Karpas-422 (cell line): Measurements from ENCODE around the gene CCN2. TPM values are rescaled to one million over a fixed set of nuclear protein-coding genes. Genes with fewer than 3 reads are reported as not detected.

Experiments
- total RNA-seq: library from RNA; depleted of rRNA; stranded (reverse); fragments of >200 nt; shearing (Covaris generic); gene quantifications from 2 replicates; pipeline ENCODE4 v1.2.3, GENCODE V29; 2014; ENCODE audit warnings: low replicate concordance; rRNA removed

The CCN2 gene
- total RNA-seq, 1 experiment from 2014 or later = not detected

Other genes with a start within 250 kb of the CCN2 start
- gene OR2A4, start 250.0 kb downstream of the CCN2 start, total RNA-seq = not detected in 2 replicates
- not detected in 2 replicates for gene CTAGE9, start 240.4 kb downstream of the CCN2 start, total RNA-seq
- 1.1 TPM in 1 of 2 replicates, not detected in the other for gene ENPP1, start 143.4 kb downstream of the CCN2 start, total RNA-seq